Subcutaneous adipose tissue (tissue), 4 donors: ENCODE results near the gene ITGB4. TPM values are rescaled to one million over a fixed set of nuclear protein-coding genes. Genes with fewer than 3 reads are reported as not detected.

Experiments
- CTCF ChIP-seq: fragments of 450-650 bp; IDR thresholded peaks from one replicate; pipeline ENCODE4 v1.5.1; 2016; ENCODE audit warnings: low read depth, mild to moderate bottlenecking, control low read depth, antibody characterized with exemption, moderate library complexity
- total RNA-seq, 4 donors: library from RNA; depleted of rRNA; stranded (reverse); fragments of >200 nt; gene quantifications; one replicate each; pipeline ENCODE4 v1.1.0, GENCODE V29; 2016

ITGB4 gene
- total RNA-seq, 4 donors from 2014 or later: 5.1 to 25.2 (median 9.9) TPM

- TF ChIP-seq CTCF: no peak
Observed at GRCh38 chr17:75707079-75707571, 14.1 kb upstream of the ITGB4 start.

- TF ChIP-seq CTCF: no peak
Observed at GRCh38 chr17:75712446-75712845, 8.8 kb upstream of the ITGB4 start.

- no peak for TF ChIP-seq CTCF
Observed at GRCh38 chr17:75719732-75720131, 1.5 kb upstream of the ITGB4 start.

- no peak for TF ChIP-seq CTCF
Observed at GRCh38 chr17:75721463-75722011, 278 bp downstream of the ITGB4 start.

- no peak for TF ChIP-seq CTCF
Observed at GRCh38 chr17:75722076-75722475, 817 bp downstream of the ITGB4 start.

- no peak for TF ChIP-seq CTCF
Observed at GRCh38 chr17:75722542-75723095, 1.4 kb downstream of the ITGB4 start.

- TF ChIP-seq CTCF: no peak
Observed at GRCh38 chr17:75723171-75723930, 2.1 kb downstream of the ITGB4 start.
